GM21360 (cell line): ENCODE results near the gene ALDH1A2.

ENCODE experiments used
- ATAC-seq: cut with Tn5 transposase; IDR thresholded peaks from one replicate; pipeline ENCODE4 v1.9.1; 2021; ENCODE audit warnings: mild to moderate bottlenecking, moderate library complexity; ENCODE audit not compliant: unreplicated experiment

ALDH1A2 gene

GRCh38 chr15:57947282-57947681 lies 118.2 kb downstream of the ALDH1A2 start:
- ATAC-seq, result no peak

GRCh38 chr15:57946491-57947048 lies 118.9 kb downstream of the ALDH1A2 start:
- no peak for ATAC-seq

DNA sequence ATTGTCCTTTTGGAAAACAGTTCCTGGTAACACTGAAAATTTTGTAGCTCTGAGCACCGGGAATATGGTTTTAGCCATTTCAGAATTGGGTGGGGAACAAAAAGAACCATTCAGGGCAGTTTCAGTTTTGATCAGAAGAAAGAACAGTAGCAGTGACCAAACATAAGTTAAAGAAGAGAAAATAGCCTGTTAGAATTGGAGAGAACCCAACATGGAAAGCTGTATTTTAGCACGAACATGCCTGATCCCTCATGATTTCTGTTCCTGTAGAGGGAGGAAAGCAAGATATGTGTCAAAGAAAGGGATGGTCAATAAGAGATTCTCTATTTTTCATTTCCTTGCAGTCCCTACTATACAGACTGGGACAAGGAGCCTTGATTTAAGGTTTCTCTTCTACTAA lies 119.9 kb downstream of the ALDH1A2 start:
- ATAC-seq, result no peak

DNA sequence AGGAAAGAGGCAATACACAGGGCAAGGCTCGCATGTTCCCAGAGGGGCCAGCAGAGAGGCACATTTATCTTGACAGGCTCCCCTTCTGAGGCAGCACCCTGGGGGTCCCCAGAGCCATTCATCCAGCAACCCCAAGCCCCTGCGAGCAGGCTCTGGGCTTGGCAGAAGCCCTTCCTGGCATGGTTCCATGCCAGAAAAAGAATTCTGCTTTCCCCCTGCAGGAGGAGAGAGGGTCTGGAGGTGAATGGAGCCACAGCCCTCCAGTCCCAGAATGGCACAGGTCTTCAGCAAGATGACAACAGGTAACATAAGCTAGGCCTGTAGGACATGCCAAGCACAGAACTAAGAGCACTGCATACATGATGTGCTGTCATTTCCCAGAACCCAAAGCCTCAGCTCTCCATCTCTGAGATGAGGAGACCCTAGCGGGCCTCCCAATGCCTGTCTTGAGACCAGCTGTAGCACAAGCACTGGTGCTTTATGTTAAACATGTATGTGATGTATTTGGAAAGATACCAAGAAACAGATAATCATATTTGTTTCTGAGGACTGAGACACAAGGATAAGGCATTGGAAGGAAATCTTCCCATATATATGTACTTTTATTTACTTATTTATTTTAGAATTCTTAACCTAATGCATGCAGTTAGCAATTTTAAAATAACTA lies 121.6 kb downstream of the ALDH1A2 start:
- no peak for ATAC-seq

- no peak for ATAC-seq
Observed at GRCh38 chr15:57943171-57943570, 122.3 kb downstream of the ALDH1A2 start.

DNA sequence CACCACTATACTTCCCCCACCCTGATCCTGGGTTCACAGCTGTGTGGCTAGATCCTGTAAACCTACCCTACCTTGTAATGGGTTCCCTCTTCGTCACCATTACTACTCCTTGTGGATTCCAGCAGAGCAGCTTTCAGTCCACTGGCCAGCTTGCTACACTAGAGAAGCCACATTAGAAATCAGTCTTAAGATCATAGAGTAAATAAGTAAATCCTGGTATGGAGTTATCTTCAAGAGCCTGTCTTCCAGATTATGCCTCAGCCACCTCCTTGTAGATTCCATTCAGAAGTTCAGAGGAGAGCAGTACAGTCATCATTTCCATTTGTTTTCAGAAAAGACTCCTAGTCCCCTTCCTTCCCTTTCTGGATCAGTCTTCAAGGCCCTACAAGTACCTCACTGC lies 123.7 kb downstream of the ALDH1A2 start:
- no peak for ATAC-seq

DNA sequence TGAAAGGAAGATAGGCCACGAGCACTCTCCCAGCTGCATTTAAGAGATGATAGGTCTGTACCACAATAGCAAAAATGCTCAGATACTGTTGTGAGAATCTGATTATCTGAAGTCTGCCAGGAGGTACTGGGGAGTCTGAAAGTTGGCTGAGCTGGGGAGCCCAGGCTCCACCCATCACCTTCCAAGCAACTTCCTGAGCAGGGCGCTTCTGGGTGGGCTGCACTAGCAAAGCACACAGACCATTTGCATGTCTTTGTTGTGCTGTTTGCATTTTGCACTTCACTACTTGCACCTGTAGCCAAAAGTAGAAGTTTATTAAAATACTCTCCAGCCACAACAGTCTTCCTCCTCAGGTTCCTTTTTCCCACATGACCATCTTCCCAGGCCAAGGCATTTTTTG lies 133.2 kb downstream of the ALDH1A2 start:
- no peak for ATAC-seq

DNA sequence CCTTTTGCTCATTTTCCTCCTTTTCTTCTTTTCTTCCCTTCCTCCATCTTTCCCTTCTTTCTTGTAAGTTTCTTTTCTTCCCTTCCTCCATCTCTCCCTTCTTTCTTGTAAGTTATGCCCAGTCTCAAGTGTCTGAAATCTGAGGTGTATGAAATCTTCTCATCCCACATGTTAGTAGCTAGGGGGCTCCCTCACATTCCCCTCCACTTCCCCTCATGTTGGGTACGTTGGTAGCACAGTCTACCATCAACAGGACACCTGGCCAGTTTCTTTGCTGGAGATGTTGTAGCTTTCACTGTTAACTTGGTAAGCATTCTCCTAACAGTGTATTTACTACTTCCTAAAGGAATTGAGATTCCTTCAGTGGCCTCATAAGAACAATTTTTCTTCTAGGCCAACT lies 133.9 kb downstream of the ALDH1A2 start:
- ATAC-seq, result no peak

DNA sequence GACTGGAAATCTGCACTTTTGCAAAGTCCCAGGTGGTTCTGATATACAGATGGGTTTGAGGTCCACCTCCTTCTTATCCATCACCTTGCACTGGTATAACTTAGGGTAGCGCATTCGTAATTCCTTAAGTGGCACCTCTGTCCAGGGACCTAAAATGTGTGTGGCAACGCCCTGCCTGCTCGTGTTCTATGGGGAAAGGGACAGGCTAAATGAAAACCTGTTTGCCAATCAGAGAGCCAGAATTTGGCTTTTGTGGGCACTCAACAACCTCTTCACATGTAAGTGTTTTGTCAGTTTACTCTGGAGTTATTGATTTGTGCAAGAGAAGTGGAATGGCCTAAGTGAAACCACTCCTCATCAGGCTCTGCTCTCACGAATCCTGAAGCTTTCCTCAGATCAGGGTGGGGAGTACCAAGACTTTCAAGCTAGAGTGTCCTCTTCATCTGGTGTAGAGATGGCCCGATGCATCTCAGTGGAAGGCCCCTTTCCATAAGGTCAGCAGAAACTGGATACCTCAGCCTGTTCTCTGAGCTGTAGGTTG lies 138.3 kb downstream of the ALDH1A2 start:
- no peak for ATAC-seq

DNA sequence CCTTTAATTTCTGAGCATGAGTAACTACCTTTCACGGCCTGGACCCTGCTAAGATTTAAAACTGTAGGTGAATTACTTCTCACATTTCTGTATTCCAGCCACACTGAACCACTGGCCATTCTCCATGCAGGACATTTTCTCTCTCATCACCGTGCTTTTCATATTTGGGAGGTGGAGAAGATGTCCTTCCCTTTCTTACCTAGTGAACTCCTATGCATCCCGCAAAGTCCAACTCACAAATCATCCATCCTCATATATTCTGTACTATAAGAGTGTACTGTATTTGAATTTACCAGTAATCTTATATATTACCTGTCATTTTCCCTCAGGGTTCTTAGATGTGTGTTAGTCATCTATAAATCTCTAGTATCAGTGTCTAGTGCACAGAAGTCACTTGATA lies 139.9 kb downstream of the ALDH1A2 start:
- no peak for ATAC-seq

- ATAC-seq, result no peak
Observed at GRCh38 chr15:57924598-57924997, 140.9 kb downstream of the ALDH1A2 start.

DNA sequence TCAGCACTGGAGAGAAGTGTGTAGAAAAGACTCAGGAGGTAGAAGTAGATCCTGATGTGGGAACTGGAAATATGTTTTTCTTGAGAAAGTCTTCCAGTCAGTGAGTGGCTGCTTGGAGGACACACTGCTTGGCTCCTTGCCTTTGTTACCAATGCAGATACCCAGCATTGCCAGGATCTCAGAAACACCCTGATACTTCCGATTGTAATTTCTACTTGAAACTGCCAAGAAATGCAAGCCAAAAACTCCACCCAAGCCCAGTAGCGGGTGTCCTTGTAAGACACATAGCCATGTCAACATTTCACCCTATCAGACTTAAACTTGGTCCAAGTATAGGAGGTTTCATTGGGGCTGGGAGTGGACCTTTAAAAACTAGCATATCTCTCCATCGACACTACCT lies 141.8 kb downstream of the ALDH1A2 start:
- no peak for ATAC-seq

GRCh38 chr15:57923306-57923705 lies 142.2 kb downstream of the ALDH1A2 start:
- ATAC-seq, result no peak

DNA sequence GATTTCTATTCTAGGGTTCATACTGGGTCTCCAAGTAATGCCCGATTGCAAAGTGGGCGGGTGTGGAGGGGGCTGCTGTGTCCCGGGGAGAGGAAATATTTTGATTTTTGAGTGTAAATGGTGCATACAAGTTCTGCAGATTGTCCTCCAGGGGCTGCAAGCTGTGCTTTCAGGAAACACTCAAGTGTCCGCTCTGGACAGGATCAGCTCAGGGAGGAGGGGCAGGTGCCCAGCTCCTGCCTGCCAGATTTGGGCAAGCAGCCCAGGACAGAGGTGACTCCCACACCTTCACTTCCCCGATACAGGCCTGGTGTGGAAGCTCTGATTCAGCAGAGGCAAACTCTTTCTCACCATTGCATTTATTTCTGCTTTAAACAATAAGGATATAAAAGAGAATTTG lies 142.7 kb downstream of the ALDH1A2 start:
- no peak for ATAC-seq

DNA sequence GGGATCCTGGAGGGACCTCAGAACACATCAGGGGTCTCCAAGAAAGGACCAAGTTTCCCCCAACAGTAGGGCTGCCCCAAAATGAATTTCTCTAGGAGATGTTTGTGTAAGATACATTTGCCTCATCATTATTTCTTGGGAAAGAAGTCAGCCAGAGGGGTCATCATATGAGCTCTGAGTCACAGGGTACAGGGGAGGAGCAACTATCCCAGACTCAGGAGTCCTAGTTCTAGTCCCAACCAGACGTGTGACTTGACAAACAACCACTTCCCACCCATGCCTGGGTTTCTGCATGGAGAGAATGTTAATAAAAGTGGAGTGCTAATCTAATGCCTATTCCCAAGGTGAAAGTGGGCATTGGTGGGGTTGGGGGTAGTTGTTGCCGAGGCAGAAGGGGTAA lies 144.1 kb downstream of the ALDH1A2 start:
- ATAC-seq, result no peak

DNA sequence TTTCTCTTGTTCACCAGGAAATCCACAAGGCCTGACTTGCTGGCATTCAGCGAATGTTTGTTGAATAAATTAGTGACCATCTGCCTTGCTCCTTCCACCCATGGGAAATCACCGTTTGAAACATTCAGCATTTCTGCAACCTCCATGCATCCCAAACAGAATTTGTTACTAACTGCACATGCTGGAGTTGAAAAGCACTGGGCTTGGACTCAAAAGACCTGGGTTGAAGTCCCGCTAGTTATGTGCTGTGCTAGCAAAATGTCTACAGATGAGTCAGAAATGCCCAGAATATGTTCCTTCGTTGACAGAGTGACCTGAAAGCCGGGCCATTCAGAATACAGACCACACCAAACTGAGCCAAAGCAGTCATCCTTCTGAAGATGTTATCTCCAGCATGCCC lies 144.6 kb downstream of the ALDH1A2 start:
- ATAC-seq, result no peak

GRCh38 chr15:57919754-57920153 lies 145.8 kb downstream of the ALDH1A2 start:
- ATAC-seq, result no peak

GRCh38 chr15:57917998-57918397 lies 147.5 kb downstream of the ALDH1A2 start:
- ATAC-seq, result no peak

- ATAC-seq, result no peak
Observed at GRCh38 chr15:57916695-57917094, 148.8 kb downstream of the ALDH1A2 start.

DNA sequence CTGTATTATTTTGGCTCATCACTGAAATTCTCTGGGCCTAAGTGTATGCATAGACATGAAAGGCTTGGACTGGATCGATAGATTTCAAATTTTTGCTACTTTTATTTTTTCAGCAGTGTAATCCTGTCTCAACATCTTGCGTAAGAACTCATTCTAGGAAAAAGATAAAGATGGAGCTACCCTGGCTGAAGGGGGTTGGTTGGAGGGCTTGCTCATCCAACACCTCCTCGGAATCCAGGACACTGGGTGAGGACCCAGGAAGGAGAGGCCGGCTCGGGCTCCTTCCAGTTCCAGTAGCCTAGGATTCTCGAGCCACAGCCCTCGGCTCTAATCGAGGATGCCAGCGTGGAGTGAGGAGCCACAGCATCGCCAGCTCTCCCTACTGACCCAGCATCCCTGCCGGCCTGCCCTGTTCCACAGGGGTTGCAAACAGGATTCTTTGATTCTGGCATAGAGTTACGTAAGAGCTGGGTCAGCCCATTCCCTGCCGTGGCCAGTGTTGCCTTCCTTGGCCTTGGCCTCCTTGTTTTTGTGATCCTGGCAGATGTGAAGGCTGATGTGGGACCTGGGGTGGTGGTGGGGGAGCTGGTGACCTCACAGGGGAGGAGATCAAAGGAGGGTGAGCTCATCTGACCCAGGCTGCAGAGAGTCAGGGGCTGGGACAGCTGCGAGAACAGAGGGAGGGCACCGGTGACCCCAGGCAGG lies 149.5 kb downstream of the ALDH1A2 start:
- no peak for ATAC-seq

DNA sequence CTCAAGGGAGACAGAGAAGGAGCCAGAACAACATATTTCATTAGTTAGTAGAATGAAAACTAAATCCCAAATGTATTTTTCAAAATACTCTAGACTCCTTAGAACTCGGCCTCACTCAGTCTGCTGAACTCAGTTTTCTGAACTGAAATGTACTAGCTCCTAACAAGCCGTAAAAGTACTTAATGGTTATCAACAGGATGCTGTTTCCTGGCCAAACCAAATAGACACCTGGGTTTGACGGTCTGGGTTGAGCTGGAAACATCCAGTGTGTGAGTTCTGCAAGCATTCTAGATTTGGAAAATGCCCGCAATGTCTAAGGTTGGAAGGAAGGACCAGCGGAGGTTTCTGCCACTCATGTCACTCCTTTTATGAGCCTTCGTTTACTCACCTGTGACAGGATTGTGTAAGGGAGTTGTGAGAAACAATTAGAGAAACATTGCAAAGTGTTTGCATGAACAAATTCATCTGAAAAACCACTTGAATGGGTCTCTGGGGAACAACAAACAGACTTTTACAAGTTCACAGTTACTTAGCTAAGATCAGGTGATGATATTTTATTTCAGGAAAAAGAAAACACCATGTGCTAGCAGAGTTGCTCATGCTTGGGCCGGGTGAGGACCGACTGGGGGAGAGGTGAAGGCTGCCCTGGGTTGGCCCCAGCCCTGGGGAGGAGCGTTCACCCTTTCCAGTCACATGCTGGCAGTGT lies 151.0 kb downstream of the ALDH1A2 start:
- ATAC-seq, result no peak

DNA sequence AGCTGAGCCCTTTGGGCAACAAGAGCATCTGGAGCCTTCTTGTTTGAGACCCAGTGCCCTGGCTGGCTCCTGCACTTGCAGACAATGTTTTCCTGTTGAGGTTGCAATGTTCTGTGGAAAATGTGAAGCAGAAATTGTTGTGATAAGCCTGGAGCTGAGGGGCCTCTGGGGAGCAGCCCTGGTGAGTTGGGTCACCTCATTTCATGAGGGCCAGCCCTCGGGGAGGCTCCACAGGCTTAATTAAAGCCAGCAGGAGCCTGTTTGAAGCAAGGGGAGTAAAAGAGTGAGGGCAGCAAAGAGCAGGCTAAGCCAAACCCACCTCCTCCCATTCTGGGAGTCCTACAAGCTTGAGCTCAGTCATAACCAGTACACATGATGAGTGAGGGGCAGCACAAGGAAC lies 154.3 kb downstream of the ALDH1A2 start:
- no peak for ATAC-seq
